Tibial nerve (tissue), 4 donors: Measurements from ENCODE around the gene GABRA6. TPM values are rescaled to one million over a fixed set of nuclear protein-coding genes. Genes with fewer than 3 reads are reported as not detected.

Experiments
- DNase-seq, 2 donors: peaks; one replicate each; pipeline ENCODE4 v3.0.0-alpha.2; 2019; ENCODE audit warnings: low spot score in 2 of 2
- H3K27ac ChIP-seq, 4 donors: fragments of 200-600 bp; sonication (generic) in 3 of 4; one replicate each; pipeline ENCODE4 v1.5.1; 2017 to 2019; ENCODE audit warnings: mild to moderate bottlenecking in 1 of 4
- H3K27me3 ChIP-seq, 2 donors: fragments of 200-600 bp; sonication (generic) in 1 of 2; one replicate each; pipeline versions ENCODE4 v1.5.1 to v1.6.0; 2017 to 2019
- H3K36me3 ChIP-seq, 3 donors: fragments of 200-600 bp; sonication (generic); one replicate each; pipeline ENCODE4 v1.5.1; 2018 to 2019
- H3K4me1 ChIP-seq, 4 donors: fragments of 200-600 bp; sonication (generic) in 3 of 4; one replicate each; pipeline ENCODE4 v1.5.1; 2017 to 2019
- H3K4me3 ChIP-seq, 4 donors: fragments of 200-600 bp; sonication (generic) in 3 of 4; one replicate each; pipeline ENCODE4 v1.5.1; 2017 to 2019; ENCODE audit warnings: mild to moderate bottlenecking in 1 of 4, moderate library complexity in 1 of 4
- H3K9me3 ChIP-seq, 4 donors: fragments of 200-600 bp; sonication (generic) in 3 of 4; one replicate each; pipeline ENCODE4 v1.5.1; 2017 to 2019
- EP300 ChIP-seq, 2 donors: sonication (generic); formaldehyde crosslinking; IDR thresholded peaks; one replicate each; pipeline ENCODE4 v1.6.1; 2017; ENCODE audit warnings: antibody characterized with exemption in 2 of 2, mild to moderate bottlenecking in 1 of 2
- POLR2A ChIP-seq, 2 donors: fragments of 450-650 bp; IDR thresholded peaks; one replicate each; pipeline ENCODE4 v1.6.1; 2017; ENCODE audit warnings: antibody characterized with exemption in 2 of 2, mild to moderate bottlenecking in 2 of 2, moderate library complexity in 2 of 2
- WGBS, 2 donors: methylation state at CpG; one replicate each; pipeline ENCODE4 v1.1.5; 2018; 5-methylcytosine and 5-hydroxymethylcytosine counted together
- total RNA-seq, 4 donors: library from RNA; depleted of rRNA; stranded (reverse); fragments of >200 nt; gene quantifications; one replicate each; pipeline ENCODE4 v1.1.0, GENCODE V29; 2016
- TF ChIP-seq, protein P1 (sequence below), 5 experiments: fragments of 200-600 bp in 3 of 5; fragments of 450-650 bp in 2 of 5; sonication (generic) in 3 of 5; IDR thresholded peaks; one replicate each; pipeline ENCODE4 v1.5.1; 2016 to 2019; ENCODE audit warnings: antibody characterized with exemption in 5 of 5, mild to moderate bottlenecking in 3 of 5, moderate library complexity in 2 of 5

GABRA6 gene
- total RNA-seq, 4 donors from 2014 or later, result not detected

DNA sequence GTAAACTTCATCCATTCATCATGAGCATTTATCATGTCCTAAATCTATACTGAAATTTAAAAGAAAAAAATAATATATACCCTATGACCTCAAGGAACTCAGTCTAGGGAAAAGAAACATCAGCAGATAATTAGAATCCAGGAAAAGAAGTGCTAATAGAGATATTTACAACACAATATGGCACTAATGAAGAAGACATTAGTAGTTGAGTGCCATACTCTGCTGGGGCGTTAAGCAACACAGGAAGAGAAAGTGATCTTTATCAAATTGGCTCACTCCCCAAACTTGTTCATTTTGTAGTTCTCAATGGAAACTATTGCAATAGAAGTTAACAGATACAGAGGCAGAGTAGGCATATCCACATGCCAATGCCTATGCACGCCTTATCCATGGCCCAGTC, 27.5 kb downstream of the GABRA6 start:
- Histone ChIP-seq H3K27ac (no peak overlapping the region), H3K4me3 (no peak overlapping the region), H3K4me1 (no peaks in the 10 kb centered on the region), H3K27me3 (no peaks in the 10 kb centered on the region), H3K36me3 (no peaks in the 10 kb centered on the region), H3K9me3 (no peaks in the 10 kb centered on the region)
- TF ChIP-seq, protein P1, sequence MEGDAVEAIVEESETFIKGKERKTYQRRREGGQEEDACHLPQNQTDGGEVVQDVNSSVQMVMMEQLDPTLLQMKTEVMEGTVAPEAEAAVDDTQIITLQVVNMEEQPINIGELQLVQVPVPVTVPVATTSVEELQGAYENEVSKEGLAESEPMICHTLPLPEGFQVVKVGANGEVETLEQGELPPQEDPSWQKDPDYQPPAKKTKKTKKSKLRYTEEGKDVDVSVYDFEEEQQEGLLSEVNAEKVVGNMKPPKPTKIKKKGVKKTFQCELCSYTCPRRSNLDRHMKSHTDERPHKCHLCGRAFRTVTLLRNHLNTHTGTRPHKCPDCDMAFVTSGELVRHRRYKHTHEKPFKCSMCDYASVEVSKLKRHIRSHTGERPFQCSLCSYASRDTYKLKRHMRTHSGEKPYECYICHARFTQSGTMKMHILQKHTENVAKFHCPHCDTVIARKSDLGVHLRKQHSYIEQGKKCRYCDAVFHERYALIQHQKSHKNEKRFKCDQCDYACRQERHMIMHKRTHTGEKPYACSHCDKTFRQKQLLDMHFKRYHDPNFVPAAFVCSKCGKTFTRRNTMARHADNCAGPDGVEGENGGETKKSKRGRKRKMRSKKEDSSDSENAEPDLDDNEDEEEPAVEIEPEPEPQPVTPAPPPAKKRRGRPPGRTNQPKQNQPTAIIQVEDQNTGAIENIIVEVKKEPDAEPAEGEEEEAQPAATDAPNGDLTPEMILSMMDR (IDR thresholded peaks at IDR 0.05), result no peak
- TF ChIP-seq EP300 (IDR thresholded peaks at IDR 0.05) (no peak), POLR2A (IDR thresholded peaks at IDR 0.05) (no peak)
- DNase-seq, result no peak
- WGBS, 2 donors, result 66 to 69% methylated on average over 2 of the region's 2 CpGs

DNA sequence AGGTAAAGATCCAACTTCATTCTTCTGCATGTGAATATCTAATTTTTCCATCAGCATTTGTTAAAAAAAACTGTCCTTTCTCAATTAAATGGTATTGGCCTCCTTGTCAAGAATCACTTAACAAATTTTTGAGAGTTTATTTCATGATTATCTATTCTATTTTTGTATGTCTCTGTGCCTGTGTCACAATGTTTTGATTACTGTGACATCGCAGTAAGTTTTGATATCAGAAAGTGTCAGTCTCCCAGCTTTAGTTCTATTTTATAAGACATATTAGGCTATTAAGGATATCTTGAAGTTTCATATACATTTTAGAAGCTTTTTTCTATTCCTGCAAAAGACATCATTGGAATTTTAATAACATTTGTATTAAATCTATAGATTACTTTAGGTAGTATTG, 33.6 kb downstream of the GABRA6 start:
- Histone ChIP-seq H3K36me3 (no peaks in the 10 kb centered on the region), H3K27me3 (no peaks in the 10 kb centered on the region), H3K4me1 (no peaks in the 10 kb centered on the region), H3K27ac (no peak overlapping the region), H3K9me3 (no peaks in the 10 kb centered on the region), H3K4me3 (no peak overlapping the region)
- 95 to 98% methylated on average over 1 of the region's 1 CpG for WGBS, 2 donors
- TF ChIP-seq, protein P1 (IDR thresholded peaks at IDR 0.05), result no peak
- TF ChIP-seq POLR2A (IDR thresholded peaks at IDR 0.05) (no peak), EP300 (IDR thresholded peaks at IDR 0.05) (no peak)
- DNase-seq, result no peak

DNA sequence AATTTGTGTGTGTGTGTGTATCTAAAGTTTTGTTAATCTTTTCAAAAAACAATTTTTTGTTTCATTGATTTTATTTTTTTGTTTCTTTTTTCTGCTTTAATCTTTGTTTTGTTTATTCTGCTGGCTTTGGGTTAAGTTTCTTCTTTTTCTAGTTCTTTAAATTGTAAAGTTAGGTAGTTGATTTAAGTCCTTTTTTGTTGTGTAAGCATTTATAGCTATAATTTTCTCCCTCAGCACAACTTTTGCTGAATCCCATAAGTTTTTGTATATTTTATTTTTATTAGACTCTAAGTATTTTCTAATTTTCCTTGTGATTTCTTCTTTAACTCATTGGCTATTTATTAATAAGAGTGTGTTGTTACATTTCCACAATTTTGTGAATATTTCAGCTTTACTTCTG, 34.9 kb downstream of the GABRA6 start:
- H3K4me1 ChIP-seq, result no peaks in the 10 kb centered on the region
- no peaks in the 10 kb centered on the region for H3K9me3 ChIP-seq
- no peak for DNase-seq
- TF ChIP-seq EP300 (IDR thresholded peaks at IDR 0.05) (no peak), POLR2A (IDR thresholded peaks at IDR 0.05) (no peak)
- TF ChIP-seq, protein P1 (IDR thresholded peaks at IDR 0.05), result no peak
- no peak overlapping the region for H3K4me3 ChIP-seq
- H3K27me3 ChIP-seq, result no peaks in the 10 kb centered on the region
- no peak overlapping the region for H3K27ac ChIP-seq
- no peaks in the 10 kb centered on the region for H3K36me3 ChIP-seq

DNA sequence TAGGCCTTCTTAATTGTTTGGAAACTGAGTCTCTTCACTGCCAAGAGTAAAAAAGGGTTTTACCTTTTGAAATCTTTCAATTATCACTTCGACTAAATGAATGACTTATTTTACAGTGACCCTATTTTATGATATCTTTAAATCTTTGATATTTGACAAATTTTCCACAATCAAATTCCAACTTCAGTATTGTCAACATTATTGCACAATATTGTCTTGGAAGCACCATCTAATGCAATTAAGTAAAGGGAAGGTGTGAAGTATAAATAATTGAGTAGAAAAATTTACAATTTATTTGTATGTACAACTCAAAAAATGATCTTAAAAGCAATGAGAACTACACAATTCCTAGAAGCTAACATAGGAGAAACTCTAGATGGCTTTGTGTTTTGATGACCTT, 49.2 kb downstream of the GABRA6 start:
- no peak for DNase-seq
- Histone ChIP-seq H3K4me3 (no peak overlapping the region), H3K27me3 (no peaks in the 10 kb centered on the region), H3K27ac (no peak overlapping the region), H3K4me1 (no peaks in the 10 kb centered on the region), H3K9me3 (no peaks in the 10 kb centered on the region), H3K36me3 (peaks cover 0 to 3% (median 0%) of the 10 kb centered on the region in 3 donors)
- TF ChIP-seq POLR2A (IDR thresholded peaks at IDR 0.05) (no peak), EP300 (IDR thresholded peaks at IDR 0.05) (no peak)
- TF ChIP-seq, protein P1 (IDR thresholded peaks at IDR 0.05), result no peak
- WGBS, 2 donors, result 83 to 89% methylated on average over 1 of the region's 1 CpG

DNA sequence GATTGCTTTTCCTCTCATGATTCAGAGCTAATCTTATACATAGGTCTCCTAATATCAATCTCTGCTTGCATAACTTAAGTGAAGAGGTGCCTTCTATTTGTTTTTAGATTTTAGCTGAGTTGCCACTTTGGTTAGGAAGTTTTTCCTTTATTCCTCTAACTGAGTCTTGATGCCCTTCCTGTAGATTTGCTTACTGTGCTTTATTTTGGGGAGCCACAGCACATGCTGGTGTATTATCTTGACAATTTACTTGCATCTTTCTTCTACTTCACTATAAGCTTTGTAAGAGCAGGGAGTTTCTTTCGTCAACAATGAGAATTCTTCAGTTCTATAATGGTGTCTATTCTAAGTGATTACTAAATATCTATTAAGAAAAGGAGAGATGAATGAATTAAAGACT, 54.9 kb downstream of the GABRA6 start:
- Histone ChIP-seq H3K27ac (no peak overlapping the region), H3K9me3 (peaks cover 0 to 11% (median 0%) of the 10 kb centered on the region in 4 donors), H3K27me3 (no peaks in the 10 kb centered on the region), H3K4me1 (no peaks in the 10 kb centered on the region), H3K36me3 (no peaks in the 10 kb centered on the region), H3K4me3 (no peak overlapping the region)
- no peak for TF ChIP-seq EP300 (IDR thresholded peaks at IDR 0.05)
- TF ChIP-seq, protein P1 (IDR thresholded peaks at IDR 0.05), result no peak
- no peak for TF ChIP-seq POLR2A (IDR thresholded peaks at IDR 0.05)
- 83% methylated on average over 1 of the region's 1 CpG for WGBS, 2 donors
- no peak for DNase-seq
